A172 (cell line): ENCODE results near the gene SPINK7. TPM values are rescaled to one million over a fixed set of nuclear protein-coding genes. Genes with fewer than 3 reads are reported as not detected.

ENCODE experiments used
- DNase-seq: peaks from one replicate; pipeline ENCODE4 v3.0.0-alpha.2; 2015; ENCODE audit warnings: low spot score
- total RNA-seq: library from RNA; depleted of rRNA; stranded (reverse); fragments of >200 nt; shearing (Covaris generic); gene quantifications from 2 replicates; pipeline ENCODE4 v1.2.3, GENCODE V29; 2014; rRNA removed

SPINK7 gene
- total RNA-seq, 1 experiment from 2014 or later, result not detected

DNA sequence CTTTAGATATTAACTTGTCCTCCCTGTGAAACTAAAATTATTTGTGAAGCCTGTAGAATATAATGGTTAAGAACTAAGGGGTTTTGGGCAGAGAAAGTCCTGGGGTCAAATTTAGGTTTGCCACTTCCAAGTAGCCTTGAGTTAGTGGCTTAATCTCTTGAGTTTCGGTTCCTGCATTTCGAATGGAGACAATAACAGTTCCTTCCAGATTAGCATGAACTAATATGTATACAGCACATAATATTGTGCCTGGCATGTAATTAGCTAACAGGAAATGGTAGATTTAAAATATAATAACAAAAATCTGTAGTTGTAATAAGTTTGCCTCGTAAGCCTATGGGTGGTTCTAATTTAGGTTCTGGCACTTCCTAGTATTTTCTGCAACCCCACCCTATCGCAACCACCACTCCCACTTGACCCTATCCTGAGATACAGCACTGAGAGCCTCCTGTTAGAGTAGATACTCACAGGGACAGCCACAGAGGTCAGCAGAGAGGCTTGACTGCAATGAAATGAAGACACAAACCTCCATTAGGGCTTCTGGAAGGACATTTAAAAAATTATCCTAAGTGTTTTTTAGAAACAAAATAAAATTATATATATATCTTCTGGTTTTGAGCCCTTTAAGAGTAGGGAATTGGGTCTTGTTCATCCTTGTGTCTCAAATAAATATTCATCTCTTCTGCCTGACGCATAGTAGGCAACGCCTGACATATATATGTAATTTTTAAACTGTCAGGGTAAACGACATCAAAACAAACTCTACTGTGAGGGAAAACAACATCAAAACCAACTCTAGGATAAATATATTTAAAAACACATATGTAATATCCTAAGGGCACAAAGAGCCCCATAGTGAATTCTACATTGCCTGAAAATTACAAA is 31.6 kb downstream of the SPINK7 start:
- no peak for DNase-seq

DNA sequence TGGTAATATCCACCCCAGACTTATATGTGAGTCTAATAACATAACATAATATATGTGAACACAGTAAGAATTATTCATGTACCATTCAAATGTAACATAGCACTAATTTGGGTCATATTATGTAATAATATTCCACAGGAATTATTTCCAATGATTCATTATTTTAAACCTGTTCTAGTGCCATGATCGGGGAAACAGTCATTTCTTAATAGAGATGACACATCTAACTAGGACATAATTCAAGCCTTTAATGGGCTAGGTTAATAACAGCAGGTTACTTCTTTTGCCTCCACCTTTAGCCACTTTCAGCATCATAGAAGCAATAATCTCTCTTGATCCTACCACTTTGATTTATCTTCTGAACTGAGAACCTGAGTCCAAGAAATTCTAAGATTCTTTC is 35.5 kb downstream of the SPINK7 start:
- DNase-seq, result no peak

DNA sequence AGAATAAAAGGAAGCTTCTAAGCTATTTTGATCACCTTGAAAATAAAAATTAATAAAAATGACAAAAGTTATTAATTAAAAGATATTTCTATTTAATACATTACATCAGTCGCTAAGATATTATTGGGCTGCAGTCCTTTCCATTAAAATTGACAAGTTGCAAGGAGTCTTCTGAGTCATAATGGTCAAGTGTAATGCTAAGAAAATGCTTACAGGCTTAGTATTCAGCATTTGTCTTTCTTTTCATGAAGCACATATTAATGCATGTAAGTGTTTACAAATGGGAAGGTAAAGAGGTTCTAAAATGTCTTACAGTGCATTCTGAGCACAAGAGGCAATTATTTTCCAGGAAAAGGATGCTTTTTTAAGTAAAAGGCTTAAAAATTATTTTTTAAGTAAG is 40.5 kb downstream of the SPINK7 start:
- DNase-seq, result no peak

DNA sequence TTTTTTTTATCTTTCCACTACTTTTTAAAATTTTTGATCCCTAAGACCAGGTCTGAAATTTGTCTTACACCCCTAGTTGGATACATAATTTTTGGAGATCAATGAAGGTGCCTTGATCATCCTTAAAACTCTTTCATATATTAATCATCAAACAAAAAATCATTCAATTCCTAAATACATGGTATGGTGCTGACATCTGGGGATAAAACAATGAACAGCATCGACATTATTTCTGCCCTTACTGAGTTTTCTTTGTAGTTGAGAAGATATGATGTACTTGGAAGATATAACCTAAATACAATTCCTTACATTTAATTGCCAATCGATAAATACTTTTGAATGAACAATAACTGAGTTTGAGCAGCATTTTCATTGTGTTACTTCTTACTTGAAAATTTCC is 41.4 kb downstream of the SPINK7 start:
- DNase-seq, result no peak

DNA sequence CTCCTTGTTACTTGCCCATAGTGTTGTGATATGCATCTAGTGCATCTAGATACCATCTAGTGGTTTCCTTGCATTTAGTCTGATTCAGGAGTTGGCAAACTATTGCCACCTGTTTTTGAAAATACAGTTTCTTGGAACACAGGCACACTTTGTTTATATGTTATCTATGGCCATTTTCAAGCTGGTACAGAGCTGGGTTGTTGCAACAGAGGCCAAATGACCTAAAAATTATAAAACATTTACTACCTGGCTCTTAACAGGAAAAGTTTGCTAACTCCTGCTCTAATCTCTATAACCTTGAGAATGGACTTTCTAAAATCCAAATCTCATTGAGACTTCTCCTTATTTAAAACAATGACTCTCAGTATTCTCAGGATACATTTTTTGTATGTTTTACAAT is 52.1 kb downstream of the SPINK7 start:
- no peak for DNase-seq

Other genes with a start within 250 kb of the SPINK7 start
- gene SPINK5, start 248.4 kb upstream of the SPINK7 start, total RNA-seq, result 0.34 and 1.1 TPM in 2 replicates
- not detected in 2 replicates for gene SPINK14, start 143.9 kb upstream of the SPINK7 start, total RNA-seq
- 0.89 and 2.4 TPM in 2 replicates for gene SPINK6, start 109.4 kb upstream of the SPINK7 start, total RNA-seq
- gene MARCOL, start 73.9 kb upstream of the SPINK7 start, total RNA-seq, result not detected in 2 replicates
- gene SPINK13, start 43.6 kb upstream of the SPINK7 start, total RNA-seq, result not detected in 2 replicates
- gene SPINK9, start 23.1 kb downstream of the SPINK7 start, total RNA-seq, result not detected in 2 replicates
- gene FBXO38, start 71.5 kb downstream of the SPINK7 start, total RNA-seq, result 40.9 and 48.6 TPM in 2 replicates